Pons (tissue), 1 donor: ENCODE results near the gene ECEL1.
"Not testable (repeated sequence)": the region's sequence is repeated elsewhere in the genome, so short reads cannot be mapped to it uniquely, and the experiment has no call there.

Experiments
- DNase-seq: peaks from one replicate; pipeline ENCODE4 v3.0.0-alpha.2; 2016; ENCODE audit warnings: low spot score

Gene ECEL1

DNA sequence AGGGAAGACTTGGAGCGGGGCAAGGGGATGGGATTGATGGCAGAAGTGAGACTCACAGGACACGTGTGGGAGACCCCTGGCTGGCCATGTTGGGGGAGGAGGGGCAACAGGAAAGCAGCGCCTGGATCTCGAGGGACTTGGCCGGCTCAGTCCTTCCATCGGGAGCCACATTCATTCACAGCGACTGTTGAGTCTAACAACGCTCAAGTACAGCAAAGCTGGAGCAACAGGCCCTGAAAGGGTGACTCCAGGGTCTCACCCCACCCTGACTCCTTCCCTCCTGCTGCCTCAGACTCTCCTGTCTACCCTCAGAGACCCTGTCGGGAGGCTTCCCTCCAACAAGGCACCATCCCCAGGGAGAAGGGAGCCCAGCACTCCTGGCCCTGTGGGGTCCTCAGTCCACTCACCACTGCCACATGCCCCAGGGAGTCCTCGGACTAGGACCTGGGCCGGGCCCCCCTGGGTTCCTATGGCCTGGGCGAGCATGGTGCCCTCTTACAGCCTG, 46.4 kb downstream of the ECEL1 start:
- DNase-seq = no peak

DNA sequence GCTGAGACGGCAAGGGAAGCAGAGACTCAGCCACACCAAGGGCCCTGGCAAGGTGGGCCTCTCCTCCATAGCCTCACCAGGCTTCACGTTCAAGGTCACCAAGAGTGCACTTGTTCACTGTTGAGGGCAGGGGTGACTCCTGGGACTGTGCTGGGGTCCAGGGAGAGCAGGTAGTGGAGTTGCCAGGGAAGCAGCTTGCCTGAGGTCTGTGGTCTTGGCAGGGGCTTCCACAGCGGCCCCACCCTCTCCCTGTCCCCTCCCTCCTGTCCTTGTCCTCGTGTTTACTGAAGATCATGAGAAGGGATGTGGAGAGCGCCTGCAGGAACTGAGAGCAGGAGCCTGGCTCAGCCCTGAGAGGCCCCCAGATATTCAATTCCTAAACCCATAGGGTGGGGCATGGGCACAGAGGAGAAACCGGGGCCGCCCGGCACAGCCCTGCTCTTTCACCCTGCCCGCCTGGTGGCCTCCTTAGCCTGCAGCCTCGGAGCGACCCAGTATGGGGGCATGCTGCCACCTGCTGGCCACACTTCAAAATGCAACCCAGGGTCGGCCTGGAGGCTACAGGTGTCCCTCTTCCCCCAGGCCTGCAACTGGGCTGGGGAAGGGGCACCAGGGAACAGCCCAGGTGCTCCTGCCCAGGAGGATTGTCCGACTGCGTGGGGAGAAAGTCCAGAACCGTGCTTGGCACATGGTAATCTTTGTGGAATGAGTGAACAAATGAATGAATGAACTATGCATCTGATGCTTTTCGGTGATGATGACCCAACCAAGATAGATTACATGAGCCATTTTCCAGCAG, 47.2 kb downstream of the ECEL1 start:
- DNase-seq = peak; percentile 56

DNA sequence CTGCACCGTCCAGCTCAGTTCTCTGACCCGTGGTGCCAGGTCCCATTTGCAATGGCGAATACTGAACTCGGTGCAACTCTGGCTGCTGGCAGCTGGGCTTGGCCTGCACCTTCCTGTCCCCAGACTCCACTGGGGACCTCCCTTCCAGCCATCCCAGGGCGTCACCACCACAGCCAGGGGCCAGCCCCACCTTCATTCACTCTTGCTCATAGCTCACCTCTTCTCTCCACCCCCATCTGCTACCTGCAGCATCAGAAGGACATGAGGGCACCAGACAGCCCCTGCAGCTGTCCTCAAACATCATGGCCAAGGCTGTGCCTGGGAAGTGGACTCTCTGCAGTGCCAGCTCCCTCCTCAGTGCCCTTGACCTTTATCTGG, 47.9 kb downstream of the ECEL1 start:
- no peak for DNase-seq

DNA sequence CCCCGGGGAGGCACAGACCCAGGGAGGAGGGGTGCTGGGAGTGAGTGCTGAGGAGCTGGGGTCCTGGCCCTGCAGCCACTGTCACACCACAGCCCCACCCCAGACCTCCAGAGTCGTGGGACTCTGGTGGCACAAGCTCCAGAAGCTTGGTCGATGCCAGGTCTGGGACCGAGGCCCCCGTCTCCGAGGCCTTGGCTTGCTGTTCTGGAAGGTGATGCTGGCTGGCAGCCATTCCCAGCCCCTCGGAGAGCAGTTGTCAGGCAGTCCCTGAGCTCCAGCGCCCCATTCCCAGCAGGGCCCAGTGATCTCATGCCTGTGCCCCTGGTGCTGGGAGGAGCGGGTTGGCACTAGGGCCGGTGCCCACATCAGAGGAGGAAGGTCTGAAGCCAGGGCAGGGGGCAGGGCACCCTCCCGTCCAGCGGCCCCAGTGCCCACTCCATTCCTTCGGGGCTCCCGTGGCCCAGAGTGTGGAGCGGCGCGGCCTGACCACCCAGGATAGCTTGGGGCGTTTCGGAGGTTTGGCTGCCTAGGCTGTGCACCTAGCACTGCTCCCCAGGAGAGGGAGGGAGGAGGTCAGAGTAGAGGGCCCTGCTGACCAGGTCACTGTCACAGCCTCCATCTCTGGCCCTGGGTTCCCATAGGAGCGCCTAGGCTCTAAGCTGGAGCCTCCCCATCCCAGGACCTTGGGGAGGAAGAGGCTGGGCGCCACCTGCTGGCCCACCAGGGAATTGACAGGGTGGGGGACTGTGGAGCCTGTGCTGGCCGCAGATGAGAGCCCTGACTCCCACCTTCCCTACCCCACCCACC, 48.5 kb downstream of the ECEL1 start:
- peak; percentile 12 for DNase-seq

DNA sequence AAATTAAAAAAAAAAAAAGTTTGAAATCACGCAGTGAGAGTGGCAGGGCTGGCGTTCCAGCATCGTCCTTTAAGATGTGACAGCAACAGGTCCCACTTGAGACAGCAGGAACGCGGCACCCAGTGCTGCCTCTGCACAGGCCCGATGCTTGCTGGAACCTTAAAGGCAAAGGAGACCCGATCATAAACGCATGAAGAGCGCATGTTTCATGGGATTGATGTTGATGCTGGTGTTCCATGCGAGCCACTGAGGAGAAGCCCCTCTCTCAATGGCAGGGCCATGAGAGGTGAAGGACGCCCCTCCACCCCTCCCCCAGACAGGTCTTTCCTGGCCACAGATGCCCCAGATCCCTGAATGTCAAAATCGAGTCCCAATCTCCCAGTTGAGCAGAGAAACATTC, 49.5 kb downstream of the ECEL1 start:
- DNase-seq = no peak

DNA sequence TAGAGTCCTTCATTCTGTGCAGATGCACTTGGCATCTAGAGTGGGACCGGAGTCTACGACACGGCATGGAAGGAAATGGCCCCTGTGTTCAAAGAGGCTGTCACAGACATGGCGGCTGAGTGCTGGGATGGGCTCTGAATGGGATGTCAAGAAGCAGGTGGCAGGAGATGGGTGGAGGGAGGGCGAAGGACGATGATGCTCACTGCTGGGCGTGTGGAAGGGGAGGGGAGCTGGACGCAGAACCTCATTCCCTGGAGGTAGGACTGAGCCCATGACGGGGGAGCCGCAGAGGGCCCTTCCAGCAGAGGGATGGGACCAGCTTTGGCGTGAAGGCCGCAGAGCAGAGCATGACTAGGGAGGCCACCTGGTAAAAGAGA, 50.5 kb downstream of the ECEL1 start:
- no peak for DNase-seq

DNA sequence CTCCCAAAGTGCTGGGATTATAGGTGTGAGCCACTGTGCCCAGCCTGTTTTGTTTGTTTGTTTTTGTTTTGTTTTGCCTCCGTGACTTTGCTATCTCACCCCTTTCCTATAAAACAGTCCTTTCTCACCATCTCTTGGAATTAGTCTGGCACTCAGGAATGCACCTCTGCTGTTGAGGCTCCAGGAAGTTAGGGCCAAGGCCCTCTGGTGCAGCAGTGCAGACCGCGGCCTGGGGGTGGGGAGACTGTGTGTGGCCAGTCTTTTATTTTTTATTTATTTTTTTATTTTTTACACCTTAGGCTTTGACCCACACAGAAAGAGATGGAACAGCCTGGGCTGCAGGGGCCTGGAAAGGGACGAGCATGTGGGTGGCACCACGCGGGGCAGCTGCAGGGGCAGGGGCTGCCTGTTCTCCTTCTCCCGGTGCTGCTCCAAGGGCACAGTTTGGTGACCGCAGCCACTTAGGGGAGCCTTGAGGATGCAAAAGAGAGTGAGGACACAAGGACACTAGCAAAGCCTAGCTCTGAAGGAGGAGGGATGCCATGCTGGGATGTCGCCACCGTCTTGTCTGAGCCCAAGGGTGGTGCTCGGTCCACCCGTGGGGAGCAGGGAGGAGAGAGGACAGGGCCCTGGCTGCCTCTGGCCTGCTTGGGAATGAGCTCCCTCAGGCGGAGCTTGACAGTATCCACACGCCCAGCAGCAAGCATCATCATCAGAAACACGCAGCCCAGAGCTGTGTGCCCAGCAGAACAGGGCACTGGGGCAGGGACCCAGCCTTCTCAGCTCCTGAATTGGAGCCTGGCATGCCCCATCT, 51.0 kb downstream of the ECEL1 start:
- no peak for DNase-seq

DNA sequence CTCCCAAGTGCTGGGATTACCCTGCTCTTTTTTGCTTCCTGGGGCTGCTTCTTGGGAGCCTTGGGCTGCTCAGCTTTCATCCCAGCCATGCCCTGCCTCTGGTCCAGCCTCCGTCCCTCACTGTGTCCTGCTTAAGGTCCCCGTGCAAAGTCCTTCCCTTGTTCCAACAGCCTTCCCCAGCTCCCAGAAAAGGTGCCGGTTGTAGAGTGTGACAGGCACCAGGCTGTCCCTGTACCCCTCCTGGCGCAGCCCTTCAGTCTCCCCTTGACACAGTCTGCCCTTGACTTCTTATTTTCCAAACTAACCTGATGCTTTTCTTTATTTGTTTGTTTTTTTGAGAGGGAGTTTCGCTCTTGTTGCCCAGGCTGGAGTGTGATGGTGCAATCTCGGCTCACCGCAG, 51.8 kb downstream of the ECEL1 start:
- no peak for DNase-seq

DNA sequence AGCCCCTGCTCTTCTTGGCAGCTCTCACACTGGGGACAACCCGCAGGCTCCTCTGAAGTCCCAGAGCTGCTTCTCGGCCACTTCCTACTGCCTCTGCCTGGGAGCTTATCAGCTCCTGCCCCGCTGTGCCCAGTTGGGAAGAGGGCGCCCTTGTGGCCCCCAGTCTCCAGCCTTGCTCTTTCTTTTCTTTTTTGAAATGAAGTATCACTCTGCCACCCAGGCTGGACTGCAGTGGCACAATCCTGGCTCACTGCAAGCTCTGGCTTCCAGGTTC, 52.3 kb downstream of the ECEL1 start:
- no peak for DNase-seq

DNA sequence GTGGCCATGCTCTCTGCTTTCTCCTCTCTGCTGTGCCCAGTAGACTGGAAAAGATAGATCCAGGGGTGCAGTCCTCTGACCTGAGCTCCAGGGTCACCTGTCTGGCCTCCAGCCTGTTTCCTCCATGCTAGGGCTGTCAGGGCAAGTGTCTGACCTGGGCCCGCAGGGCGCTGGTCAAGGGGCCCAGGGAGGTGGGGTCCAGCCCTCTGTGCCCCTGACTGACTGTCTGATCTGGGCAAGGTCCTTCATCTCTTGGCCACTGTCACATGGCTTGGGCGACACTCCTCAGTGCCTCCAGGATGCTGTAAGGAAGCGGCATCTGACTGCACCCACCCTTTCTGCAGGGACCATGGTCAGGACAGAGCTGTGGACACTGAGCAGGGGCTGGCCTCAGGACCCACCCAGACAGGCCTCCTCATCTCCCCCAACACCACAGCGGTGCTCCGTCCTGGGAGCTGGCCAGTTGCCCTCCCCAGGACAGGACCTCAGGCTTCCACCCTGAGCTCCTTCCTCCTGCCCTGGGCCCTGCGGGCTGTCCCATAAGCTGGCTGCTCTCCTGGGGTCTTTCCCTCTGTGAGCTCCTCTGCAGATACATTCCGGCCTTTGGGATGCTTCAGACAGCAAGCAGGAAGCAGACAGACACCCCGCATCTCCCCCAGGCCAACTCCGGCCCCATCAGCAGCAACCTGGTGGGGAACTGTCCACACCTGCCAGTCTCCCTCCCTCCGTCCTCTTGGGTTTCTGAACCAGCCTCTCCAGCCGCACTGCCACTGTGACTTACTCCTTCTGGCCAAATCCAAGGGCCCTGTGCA, 52.9 kb downstream of the ECEL1 start:
- DNase-seq = no peak

DNA sequence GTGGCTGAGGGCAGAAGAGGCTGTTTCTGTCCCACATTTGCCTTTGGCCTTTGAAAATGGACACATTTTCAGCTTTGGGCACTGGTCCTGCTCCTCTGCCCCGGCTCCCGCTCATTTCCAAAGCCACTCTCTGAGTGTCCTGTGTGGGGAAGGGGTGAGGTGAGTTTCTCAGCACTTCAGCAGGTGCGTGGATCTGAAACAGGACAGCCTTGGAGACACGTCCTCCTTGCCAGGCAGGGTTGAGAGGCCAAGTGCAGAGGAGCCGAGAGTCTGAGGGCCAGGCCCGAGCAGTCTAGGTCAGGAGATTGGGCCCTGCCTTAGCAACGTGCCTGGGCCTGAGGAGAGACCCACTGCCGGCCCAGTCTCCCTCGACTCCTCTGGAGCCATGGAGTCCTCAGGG, 53.5 kb downstream of the ECEL1 start:
- no peak for DNase-seq

DNA sequence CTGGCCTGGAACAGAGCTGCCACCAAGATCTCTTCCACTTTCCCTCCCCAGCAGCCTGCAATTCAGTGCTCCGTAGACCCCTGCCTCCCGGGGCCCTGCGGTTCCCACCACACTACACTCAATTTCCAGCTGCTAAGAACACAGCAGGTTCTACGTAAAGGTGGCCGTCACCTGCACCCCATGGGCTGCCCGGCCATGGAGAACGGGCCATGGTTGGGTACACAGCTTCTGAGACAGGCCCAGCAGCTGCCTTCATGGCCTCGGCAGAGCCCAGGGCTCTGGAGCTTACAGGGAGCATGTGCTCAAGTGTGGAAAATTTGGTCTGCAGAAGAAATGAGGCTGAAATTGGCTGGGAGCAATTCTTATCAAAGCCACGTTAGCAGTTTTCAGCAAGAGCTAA, 54.0 kb downstream of the ECEL1 start:
- DNase-seq = not testable (repeated sequence)

DNA sequence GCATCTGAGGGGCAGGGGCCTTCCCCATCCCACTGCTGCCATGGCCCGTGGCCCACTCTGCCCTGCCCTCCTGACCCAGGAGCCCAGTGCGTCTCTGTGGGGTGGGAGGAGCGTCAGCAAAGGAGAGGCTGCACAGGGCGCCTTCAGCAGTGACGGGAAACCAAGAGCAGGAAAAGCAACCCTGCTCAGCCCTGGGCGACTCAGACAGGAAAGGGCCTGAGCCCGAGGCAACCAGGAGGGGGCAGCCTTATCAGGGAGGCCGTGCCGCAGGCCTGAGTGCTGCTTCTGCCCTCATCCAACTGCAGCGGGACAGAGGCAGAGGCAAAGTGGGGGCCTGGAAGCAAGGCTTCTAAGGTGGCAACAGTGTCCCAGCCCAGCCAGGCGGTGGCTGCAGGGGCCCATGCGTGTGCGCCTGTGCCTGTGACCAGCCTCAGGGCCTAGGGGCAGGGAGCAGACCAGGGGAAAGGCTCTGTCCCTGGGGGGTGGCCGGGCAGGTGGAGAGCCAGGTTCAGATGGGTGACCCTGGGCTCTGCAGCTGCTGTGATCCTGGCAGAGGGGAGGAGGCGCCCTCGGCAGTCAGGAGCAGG, 54.9 kb downstream of the ECEL1 start:
- no peak for DNase-seq

DNA sequence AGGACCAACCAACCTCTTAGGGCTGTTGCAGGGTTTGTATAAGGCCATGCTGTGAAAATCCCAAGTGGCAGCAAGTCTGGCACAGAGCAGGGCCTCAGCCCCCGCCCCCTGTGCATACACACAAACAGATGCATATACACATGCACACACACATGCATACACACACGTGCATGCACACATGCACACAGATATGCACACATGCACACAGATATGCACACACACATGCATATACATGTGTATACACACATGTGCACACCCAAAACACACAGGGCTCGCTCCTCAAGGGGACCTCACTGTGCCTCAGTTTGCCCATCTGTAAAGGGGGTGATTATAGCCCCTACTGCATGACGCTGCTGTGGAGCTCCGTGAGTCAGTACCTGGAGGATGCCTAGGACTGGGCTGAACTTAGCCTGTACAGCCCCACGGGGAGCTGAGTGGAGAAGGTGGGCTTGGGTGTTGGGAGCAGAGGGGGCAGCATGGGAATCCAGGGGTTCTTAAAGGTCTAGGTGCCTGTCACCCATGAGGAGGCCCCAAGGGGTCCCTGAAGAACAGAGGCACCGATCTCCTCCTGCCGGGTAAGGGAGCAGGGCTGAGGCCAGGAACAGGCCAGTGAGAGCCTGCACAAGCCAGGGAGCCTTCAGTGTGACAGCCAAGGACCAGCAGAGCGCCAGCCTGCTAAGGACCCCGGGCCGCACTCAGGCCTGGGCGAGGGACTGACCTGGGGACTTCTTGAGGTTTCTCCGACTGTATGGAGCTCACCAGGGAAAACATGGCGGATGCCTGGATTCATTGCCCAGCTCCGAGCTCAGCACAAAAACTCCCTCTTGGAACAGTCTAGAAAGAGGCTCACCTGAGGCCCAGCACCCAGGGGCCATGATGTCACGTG, 55.7 kb downstream of the ECEL1 start:
- DNase-seq = no peak
